GM18526 (cell line): ENCODE data around the gene PAQR3.

Experiments
- POLR2A ChIP-seq: IDR thresholded peaks from 3 replicates; pipeline ENCODE4 v1.6.1; 2011; ENCODE audit not compliant: insufficient read length; ENCODE audit errors: extremely low read depth

Gene PAQR3, protein sequence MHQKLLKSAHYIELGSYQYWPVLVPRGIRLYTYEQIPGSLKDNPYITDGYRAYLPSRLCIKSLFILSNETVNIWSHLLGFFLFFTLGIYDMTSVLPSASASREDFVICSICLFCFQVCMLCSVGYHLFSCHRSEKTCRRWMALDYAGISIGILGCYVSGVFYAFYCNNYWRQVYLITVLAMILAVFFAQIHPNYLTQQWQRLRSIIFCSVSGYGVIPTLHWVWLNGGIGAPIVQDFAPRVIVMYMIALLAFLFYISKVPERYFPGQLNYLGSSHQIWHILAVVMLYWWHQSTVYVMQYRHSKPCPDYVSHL

DNA sequence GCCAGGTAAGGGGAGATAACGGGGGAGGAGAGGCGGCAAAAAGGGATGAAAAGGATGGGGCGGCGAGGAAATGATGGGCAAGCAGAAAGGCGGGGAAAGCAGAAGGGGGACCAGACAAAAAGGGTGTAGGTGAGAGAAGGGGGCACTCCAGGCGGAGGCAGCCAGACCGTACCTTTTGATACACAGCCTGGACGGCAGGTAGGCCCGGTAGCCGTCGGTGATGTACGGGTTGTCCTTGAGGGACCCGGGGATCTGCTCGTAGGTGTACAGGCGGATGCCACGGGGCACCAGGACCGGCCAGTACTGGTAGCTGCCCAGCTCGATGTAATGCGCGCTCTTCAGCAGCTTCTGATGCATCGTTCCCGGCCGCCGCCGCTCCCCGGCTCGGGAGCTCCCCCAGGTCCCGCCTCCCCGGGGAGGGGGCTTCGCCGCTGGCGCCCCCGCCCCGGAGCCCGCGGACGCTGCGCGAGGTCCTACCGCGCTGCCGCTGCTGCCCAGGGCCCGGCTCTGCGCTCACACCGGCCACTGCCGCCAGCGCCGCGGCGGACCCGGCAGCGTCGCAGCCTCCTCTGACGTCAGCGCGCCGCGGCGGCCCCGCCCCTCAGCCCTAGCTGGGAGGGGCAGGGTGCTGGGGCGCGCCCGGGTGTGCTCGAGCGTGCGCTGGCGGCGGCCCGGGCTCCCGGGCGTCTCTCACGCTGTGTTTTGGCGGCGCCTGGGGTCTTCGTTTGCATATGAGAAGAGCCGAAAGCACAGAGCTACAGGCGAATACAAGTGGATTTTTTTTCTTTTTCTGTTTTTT is at the start of gene PAQR3:
PAQR3 (minus strand) TSS at position 571 of the 799 bp plus-strand sequence; CDS start at position 357, 214 bp downstream.
- TF ChIP-seq POLR2A = peak; percentile 78

DNA sequence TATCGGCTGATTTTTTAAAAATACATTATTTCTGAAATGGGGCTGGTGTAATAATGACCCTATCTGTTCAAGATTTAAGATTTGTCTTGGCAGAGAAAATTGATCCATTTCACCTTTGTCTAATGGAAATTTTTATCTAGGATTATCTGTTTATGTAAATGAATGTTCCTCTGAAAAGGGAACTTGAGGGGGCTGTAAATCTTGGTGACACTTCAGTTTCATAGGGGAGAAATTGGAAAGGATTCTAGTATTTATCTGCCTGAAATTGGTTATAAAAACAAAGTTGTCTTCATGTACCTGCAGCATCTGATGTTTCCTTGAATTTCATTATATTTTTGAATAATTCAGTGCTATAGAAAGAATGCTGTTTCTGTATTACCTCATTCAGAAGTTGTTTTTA is 48.4 kb upstream of the PAQR3 start:
- no peak for TF ChIP-seq POLR2A

DNA sequence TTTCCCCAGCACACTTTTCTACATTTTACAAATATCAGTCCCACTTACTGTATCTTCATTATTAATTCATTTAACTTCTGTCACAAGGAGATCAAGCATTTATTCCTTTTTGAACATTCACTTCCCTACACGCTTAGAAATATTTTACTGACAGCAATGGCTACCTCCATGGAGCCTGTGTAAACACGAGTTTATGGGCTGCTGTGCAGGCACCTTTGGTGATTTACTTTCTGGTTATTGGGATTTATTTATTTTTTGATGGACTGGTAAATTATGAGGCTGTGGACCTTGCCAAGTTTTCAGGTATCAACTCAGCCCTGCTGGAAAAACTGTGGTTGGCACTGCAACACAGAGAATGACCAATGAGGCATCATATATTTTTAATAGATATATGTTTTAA is 45.4 kb upstream of the PAQR3 start:
- TF ChIP-seq POLR2A = no peak

DNA sequence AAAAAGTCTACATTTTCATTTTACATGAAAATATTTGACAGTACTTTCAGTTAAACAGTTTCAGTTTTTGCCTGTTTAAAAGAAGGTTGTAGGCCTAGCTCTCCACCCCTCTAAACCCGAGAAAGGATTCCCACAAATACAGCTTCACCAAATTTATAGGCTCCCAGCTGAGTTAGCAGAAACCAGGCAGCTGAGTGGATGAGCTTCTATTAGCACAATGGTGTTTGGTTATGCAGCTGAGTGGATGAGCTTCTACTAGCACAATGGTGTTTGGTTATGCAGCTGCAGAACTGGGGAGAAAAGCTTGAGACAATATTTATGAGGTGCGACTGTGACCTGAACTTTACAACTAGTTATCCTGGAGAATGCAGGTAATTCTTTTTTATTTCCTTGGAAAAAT is 36.6 kb upstream of the PAQR3 start:
- TF ChIP-seq POLR2A = no peak

DNA sequence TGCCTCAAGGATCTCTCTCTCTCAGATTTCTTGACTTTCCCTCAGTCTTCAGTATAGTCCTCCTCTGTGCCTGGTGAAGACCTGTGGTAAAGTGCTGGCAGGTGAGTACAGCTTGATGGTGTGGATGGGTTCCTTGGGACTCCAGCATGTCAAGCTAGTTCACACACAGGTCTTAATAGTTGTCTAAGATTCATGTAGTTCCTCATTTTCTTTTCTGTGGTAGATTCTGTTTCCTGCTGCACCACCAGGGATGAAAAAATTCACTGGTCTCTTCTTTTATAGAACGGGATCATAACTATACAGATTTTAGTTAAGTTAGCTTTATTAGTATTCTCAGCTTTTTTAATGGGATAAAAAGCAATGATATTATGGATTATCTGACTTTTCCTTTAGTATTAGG is 32.5 kb upstream of the PAQR3 start:
- TF ChIP-seq POLR2A = no peak

DNA sequence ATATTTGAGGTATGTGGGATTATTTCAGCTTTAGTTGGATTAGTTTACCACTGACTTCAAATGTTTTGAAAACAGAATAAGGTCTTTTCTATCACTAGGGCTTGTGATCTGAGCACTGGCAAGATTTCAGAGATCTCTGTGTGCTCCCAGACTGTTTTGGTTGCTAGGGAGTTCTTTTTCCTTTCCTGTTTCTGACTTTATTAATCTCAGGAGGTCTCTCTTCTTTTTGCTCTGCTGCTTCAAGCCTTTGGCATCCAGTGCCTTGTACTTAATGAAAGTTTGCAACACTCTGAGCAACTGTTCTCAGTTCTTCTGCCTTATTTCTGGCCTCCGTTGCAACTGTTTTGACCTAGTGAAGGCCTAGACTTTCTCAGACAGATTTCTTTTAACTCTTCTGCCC is 32.1 kb upstream of the PAQR3 start:
- TF ChIP-seq POLR2A = no peak

DNA sequence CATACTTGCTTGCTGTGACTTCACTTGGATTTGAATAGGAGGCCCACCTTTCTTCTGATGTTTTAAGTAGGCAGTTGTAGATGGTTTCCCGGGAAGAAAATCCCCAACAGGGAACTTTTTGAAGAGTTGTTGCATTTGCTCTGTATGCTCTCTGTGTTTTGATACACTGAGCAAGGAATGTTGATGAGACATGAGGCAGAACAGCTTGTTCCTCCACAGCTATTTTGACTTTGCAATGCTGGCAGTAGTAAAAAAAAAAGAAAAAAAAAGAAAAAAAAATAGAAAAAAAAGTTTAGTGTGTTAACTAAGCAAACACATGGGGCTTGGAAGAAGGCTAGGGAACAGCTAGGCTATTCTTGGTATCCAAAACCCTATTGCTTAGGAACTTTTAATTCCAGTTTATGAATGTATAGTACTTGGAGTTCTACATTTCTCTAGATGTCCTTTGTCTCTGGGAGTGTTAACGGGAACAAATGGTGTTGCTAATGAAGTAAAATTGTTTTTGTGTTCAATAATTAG is 23.4 kb upstream of the PAQR3 start:
- TF ChIP-seq POLR2A = no peak

DNA sequence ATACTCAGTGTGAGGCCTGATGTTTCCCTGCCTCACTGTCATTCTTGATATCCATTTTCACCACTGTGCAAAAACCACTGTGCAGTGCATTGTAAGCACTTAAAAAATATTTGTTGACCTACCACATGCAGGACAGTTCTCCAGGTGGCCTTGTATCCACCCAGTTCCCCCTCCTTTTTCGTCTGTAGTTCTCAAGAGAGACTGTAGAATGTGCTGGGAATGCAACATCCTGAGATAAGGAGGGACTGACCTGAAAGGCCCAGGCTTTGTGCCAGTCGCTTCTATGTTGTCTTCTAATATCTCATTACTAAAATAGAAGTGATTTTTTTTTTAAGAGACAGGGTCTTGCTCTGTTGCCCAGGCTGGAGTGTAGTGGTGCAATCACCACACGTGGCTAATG is 21.7 kb upstream of the PAQR3 start:
- TF ChIP-seq POLR2A = no peak

DNA sequence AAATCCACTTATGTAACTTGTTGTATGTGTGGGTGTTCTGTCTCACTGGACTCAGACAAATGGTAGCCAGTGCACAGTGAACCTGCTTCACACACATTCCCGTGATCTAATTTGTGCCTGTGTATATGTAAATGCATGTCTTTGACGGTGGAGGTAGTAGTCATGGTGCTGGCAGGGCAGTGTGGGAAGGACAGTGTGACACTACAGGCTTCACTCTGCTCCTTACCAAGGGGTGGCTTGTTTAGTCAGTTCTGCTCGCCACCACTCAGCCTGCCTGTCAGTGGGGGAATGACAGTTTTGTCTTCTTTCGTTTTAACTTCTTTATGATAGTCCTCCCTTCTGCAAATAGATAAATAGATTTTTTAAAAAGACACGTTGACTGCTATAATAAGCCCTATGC is 17.7 kb upstream of the PAQR3 start:
- no peak for TF ChIP-seq POLR2A

DNA sequence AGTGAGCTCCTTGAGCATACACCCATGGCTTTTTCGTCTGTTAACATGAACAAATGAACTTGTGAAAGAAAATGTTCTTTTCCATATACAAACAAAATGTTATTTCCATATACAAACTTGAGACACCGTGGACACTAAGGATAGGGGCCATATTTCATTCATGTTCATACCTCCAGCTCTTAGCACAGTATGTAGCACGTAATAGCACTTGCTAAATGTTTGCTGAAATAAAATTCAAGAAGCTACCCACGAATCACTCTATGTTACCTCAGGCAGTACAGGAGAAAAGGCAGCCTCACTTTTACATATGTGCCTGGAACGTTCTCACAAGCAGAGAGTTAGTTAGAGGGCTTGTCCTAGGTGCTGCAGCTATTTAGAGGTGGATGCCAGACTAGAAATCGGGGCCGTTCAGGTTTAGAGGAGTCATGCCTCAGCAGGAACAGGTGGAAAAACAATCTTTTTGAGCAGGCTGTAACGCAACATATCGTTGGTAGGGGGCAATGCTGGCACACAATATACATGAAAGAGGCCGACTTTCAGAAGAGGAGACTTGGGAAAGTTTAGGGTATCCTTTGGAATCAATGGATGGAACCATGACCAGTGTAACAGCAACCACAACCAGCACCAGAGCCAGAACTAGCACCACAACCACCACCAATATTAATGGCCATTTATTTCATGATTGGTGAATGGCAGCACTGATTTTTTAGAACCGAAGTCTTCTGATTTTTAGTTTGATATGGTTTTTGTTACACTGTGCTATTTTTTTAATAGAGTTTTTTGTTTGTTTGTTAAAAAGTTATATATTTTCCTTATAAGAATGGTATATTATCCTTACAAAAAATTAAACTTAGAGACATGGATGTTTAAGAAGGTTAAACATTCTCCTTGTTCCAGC is 14.8 kb upstream of the PAQR3 start:
- no peak for TF ChIP-seq POLR2A

DNA sequence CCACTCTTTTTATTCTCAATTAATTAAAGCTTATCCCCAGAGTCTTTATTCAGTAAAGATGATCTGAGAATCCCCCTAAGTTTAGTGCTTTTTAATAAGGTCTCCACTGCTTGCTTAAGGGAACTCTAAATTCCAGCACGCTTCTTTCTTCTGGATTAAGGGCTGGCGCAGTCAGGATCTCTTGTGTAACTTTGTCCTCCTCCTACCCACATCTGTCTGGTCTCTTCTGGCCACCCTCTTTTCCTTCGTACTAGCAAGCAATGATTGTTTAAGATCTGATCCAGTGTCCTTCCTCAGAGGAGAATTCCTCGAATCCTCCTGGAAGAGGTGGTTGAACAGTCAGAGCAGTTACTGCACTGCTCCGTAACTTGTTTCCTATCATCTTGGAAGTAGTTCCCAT is 14.0 kb upstream of the PAQR3 start:
- no peak for TF ChIP-seq POLR2A

DNA sequence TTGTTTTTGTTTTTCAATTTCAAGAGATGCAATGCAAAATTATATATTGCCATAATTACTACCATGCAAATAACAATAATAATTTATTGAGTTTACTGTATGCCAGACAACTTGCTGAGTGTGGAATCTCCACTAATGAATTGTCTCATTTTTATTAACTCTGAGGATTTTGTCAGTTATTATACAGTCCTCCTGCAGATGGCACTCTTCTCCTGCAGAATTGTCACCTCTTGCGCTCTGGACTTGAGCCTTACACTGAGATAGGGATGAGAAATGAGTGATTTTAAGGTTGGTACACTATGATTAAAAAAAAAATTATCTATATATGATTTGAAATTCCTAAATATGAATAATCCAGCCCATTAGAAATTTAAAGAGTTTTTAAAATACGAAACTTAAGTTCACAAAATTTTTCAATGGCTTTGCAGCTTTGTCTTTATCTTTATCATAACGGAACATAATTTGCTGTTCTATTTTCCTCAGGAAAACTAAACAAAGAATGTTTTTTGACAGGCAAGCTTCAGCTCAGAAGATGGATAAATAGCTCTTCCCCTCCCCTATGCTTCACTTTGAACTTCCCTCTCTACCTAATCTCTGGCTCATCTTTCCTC is 12.7 kb upstream of the PAQR3 start:
- no peak for TF ChIP-seq POLR2A

DNA sequence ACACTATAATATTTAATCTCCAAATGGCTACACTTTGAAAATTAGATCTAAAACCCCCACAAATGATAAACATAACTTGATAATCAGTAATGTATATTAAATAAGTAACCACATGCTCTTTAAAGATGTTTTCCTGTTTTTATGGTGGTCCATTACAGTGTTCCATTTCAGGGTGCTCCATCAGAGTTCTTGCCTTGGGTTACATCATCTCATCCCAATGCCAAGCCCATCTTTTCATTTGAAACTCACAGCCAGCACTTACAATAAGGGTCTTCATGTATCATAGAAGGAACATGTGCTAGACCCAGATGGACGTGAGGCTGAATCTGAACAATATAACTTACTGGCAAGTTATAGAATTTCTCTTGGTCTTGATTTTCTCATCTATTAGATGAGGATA is 10.5 kb upstream of the PAQR3 start:
- TF ChIP-seq POLR2A = no peak

DNA sequence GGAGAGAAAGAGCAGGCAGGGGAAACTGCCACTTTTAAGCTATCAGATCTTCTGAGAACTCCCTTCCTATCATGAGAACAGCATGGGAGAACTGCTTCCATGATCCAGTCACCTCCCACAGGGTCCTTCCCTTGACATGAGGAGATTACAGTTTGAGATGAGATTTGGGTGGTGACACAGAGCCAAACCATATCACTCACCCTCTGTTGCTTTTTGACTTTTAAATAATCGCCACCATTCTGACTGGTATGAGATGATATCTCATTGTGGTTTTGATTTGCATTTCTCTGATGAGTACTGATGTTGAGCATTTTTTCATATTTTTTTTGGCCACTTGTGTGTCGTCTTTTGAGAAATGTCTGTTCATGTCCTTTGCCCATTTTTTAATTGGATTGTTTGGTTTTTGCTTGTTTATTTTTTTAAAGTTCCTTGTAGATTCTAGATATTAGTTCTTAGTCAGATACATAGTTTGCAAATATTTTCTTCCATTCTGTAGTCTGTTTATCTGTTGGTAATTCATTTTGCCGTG is 6.5 kb upstream of the PAQR3 start:
- no peak for TF ChIP-seq POLR2A

DNA sequence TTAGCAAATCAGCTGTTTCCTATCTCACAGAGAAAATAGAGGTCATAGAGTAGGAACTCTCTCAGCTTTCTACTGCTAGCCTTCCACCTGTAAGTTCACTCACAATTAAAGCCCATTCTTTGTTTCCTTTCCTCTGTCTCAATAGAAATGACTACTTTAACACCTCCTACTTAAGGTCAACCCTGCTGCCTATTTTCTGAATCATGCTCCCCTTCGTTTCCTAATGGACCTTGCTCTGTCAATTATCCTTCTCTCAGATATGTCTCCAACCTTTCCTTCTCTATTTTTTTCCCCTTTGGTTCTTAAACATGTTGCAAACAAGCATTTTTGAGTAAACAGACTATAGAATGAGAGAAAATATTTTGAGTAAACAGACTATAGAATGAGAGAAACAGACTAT is 5.1 kb upstream of the PAQR3 start:
- no peak for TF ChIP-seq POLR2A

DNA sequence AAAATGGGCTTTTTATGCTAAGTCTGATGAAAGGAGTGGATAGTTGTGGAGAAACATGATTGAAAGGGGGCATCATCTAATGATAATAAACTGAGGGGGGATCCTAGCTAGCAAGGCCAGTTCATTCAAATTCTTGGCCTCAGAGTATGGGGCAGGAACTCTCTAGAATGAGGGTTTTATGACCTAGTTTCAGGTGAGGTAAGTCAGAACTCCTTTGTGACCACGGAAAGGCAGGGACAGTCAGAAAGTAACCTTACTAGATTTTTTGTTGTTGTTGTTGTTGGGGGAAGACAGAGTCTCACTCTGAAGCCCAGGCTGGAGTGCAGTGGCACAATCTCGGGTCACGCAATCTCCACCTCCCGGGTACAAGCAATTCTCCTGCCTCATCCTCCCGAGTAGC is 1.5 kb upstream of the PAQR3 start:
- TF ChIP-seq POLR2A = no peak
